Measurements from ENCODE around the gene PEPD. TPM values are rescaled to one million over a fixed set of nuclear protein-coding genes. Genes with fewer than 3 reads are reported as not detected.

PEPD gene
- total and polyA plus RNA-seq, 2 donors (not counting 3 experiments of a cell fraction or from before 2014, with no cell fraction given) = 73.7 to 126 TPM

DNA sequence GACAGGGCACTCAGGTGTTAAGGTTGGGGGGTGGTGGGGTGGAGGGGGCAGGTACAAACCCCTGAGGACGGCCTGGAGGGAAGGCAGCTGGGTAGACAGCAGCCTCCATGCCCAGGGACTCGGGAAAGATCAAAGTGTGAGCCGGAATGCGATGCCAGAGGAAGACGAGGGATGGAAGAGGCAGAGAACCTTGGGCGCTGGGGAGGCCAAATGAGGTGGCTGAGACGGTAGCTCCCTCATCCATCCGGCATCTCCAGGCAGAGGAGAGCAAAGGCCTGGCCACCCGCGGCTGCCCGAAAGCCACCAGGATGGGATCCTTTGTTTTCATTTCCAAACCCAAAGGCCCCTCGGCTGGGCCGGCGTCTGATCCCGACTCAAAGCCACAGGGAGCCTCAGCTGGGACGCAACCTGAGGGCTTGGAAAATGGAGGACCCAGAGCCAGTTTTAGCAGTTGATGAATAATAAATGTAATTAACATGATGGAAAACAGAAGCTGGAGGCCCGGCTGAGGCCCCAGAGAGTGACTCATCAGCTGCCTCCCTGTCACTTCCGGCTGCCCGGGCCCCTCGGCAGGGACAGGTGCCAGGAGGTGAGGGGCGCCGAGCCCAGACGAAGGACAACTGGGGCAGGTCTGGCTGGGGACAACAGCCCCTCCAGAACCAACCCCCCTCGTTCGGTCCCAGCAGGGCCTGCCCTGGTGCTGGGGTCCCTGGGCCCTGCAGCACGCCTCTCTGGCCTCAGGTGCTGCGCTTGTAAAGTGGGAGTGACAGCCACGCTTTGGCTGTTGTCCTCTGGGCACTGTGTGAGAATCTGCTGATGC is 86.5 kb downstream of the PEPD start:
- no peak overlapping the region for H3K9ac ChIP-seq (replicated peaks; ENCODE audit: extremely low read depth, insufficient read depth, low read length)
- no peak for FAIRE-seq
- H3K27ac ChIP-seq (ENCODE audit: insufficient read depth, low read depth, low read length) = no peak overlapping the region
- ChIA-PET POLR2A (no interaction called here), CTCF (interaction anchor here (1.2 to 1.6 kb wide), 2 partner anchors 336 to 343 kb away, joined by 3 read pairs; no protein-coding TSS in a partner anchor)
- no peaks in the 10 kb centered on the region for H3K27me3 ChIP-seq (ENCODE audit: control insufficient read depth in 2 of 2, insufficient read depth in 2 of 2, low read length in 2 of 2)
- no peaks in the 10 kb centered on the region for H3K79me2 ChIP-seq (ENCODE audit: control insufficient read depth, insufficient read depth, low read length)
- no peak overlapping the region for H3K4me3 ChIP-seq (replicated peaks in 1 of 3; ENCODE audit: insufficient read depth in 1 of 3, low read depth in 1 of 3, low read length in 3 of 3)
- no peaks in the 10 kb centered on the region for H3K9me1 ChIP-seq (replicated peaks; ENCODE audit: control insufficient read depth, extremely low read depth, insufficient read depth, low read length)
- dilution Hi-C loops (cut with MboI; ENCODE audit: extremely low pct_ligation_motif_present, low sequenced_read_pairs) (no loop called here), intact Hi-C loops (cut with micrococcal nuclease) (loop anchor here (5.0 to 10.0 kb wide), 4 partner anchors 37 to 560 kb away; partner anchors contain the start of gene CHST8)
- H3K4me1 ChIP-seq (ENCODE audit: control insufficient read depth, extremely low read depth, insufficient read depth, low read length) = peaks cover 6% of the 10 kb centered on the region
- DNase-seq (ENCODE audit: low read depth, low spot score) = no peak
- H3K36me3 ChIP-seq (ENCODE audit: control insufficient read depth in 2 of 2, extremely low read depth in 1 of 2, insufficient read depth in 2 of 2, low read length in 2 of 2) = no peaks in the 10 kb centered on the region
- BruUV-seq (replicated peaks) = no TSS peak
- TF ChIP-seq FOS (IDR thresholded peaks at IDR 0.05; ENCODE audit: borderline replicate concordance, insufficient read depth, low read length) (peak; percentile 21), GATA2 (IDR thresholded peaks at IDR 0.05; ENCODE audit: insufficient read depth, insufficient read length, low read depth, low read length) (no peak)
- H4K20me1 ChIP-seq (replicated peaks; ENCODE audit: control insufficient read depth, extremely low read depth, insufficient read depth, low read length) = no peaks in the 10 kb centered on the region
- no peaks in the 10 kb centered on the region for H3K9me3 ChIP-seq (replicated peaks; ENCODE audit: control insufficient read depth, insufficient read depth, low read length)
- H3K4me2 ChIP-seq (ENCODE audit: insufficient read depth, low read length) = no peak overlapping the region
- H2AFZ ChIP-seq (ENCODE audit: low read depth, low read length) = no peak overlapping the region

DNA sequence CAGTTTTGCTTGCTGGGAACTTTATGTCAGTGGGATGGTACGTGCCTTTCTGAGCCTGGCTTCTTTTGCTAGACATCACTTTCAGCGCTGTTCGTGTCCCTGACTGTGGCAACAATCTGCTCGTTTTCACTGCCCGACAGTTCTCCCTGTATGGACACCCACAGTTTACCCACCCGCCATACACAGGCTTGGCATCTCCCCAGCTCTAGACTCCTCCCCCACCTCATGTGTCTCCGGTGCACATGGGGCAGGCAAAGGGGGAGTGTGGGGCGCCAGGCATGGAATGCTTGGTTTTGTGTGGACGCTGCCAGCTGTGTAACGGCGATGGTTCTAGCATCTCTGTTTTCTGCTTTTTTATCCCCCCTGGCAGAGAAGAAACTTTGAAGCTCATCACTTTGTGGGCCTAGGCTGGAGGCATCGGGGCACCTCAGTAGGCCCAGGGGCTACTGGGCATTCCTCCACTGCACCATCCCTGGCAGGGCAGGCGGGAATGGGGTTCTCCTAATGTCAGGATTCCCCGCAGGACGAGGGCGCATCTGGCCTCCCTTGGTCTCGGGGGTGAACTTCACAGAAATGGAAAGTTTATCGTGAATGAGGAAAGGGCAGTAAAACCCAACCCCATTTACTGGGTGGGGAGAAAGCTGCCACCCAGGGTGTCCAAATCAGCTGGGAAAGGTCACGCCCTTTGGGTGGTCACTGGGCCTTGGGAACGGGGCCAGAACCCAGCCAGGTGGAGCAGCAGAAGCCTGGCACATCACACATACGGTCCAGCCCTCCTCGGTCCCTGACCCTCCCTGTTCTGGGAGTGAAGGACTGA is 87.3 kb downstream of the PEPD start:
- no peaks in the 10 kb centered on the region for H3K9me3 ChIP-seq (replicated peaks; ENCODE audit: control insufficient read depth, insufficient read depth, low read length)
- H3K4me1 ChIP-seq (ENCODE audit: control insufficient read depth, extremely low read depth, insufficient read depth, low read length) = peaks cover 6% of the 10 kb centered on the region
- H3K4me2 ChIP-seq (ENCODE audit: insufficient read depth, low read length) = no peak overlapping the region
- no peak for TF ChIP-seq JUN (IDR thresholded peaks at IDR 0.05; ENCODE audit: borderline replicate concordance, insufficient read depth, insufficient read length, low read depth)
- no peak for TF ChIP-seq POLR2AphosphoS5 (IDR thresholded peaks at IDR 0.05; ENCODE audit: insufficient read depth, low read depth, low read length)
- TF ChIP-seq MYC (IDR thresholded peaks at IDR 0.05; ENCODE audit: low read depth, low read length) = no peak
- TF ChIP-seq, protein P1, sequence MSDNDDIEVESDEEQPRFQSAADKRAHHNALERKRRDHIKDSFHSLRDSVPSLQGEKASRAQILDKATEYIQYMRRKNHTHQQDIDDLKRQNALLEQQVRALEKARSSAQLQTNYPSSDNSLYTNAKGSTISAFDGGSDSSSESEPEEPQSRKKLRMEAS (IDR thresholded peaks at IDR 0.05; ENCODE audit: insufficient read depth, insufficient read length) = no peak
- no peak for TF ChIP-seq POLR2A (IDR thresholded peaks at IDR 0.05; ENCODE audit: low read depth, low read length)
- TF ChIP-seq, protein P2, sequence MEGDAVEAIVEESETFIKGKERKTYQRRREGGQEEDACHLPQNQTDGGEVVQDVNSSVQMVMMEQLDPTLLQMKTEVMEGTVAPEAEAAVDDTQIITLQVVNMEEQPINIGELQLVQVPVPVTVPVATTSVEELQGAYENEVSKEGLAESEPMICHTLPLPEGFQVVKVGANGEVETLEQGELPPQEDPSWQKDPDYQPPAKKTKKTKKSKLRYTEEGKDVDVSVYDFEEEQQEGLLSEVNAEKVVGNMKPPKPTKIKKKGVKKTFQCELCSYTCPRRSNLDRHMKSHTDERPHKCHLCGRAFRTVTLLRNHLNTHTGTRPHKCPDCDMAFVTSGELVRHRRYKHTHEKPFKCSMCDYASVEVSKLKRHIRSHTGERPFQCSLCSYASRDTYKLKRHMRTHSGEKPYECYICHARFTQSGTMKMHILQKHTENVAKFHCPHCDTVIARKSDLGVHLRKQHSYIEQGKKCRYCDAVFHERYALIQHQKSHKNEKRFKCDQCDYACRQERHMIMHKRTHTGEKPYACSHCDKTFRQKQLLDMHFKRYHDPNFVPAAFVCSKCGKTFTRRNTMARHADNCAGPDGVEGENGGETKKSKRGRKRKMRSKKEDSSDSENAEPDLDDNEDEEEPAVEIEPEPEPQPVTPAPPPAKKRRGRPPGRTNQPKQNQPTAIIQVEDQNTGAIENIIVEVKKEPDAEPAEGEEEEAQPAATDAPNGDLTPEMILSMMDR (IDR thresholded peaks at IDR 0.05; ENCODE audit: extremely low read depth in 1 of 2, insufficient read depth in 1 of 2, low read depth in 1 of 2, low read length in 2 of 2) = no peak
- TF ChIP-seq GATA2 (IDR thresholded peaks at IDR 0.05; ENCODE audit: insufficient read depth, insufficient read length, low read depth, low read length) = no peak
- no peak for TF ChIP-seq EZH2 (IDR thresholded peaks at IDR 0.05; ENCODE audit: borderline replicate concordance, low read depth, low read length, severe bottlenecking)
- TF ChIP-seq FOS (IDR thresholded peaks at IDR 0.05; ENCODE audit: borderline replicate concordance, insufficient read depth, low read length) = no peak
- H3K4me3 ChIP-seq (replicated peaks in 1 of 3; ENCODE audit: insufficient read depth in 1 of 3, low read depth in 1 of 3, low read length in 3 of 3) = no peak overlapping the region
- no peak overlapping the region for H2AFZ ChIP-seq (ENCODE audit: low read depth, low read length)
- BruUV-seq (replicated peaks) = no TSS peak
- no peak overlapping the region for H3K27ac ChIP-seq (ENCODE audit: insufficient read depth, low read depth, low read length)
- H4K20me1 ChIP-seq (replicated peaks; ENCODE audit: control insufficient read depth, extremely low read depth, insufficient read depth, low read length) = no peaks in the 10 kb centered on the region
- no peaks in the 10 kb centered on the region for H3K27me3 ChIP-seq (ENCODE audit: control insufficient read depth in 2 of 2, insufficient read depth in 2 of 2, low read length in 2 of 2)
- FAIRE-seq (no peak), DNase-seq (ENCODE audit: low read depth, low spot score) (no peak)
- intact Hi-C loops (cut with micrococcal nuclease) (loop anchor here (10.0 kb wide), 2 partner anchors 251 to 561 kb away; no protein-coding TSS in a partner anchor), dilution Hi-C loops (cut with MboI; ENCODE audit: extremely low pct_ligation_motif_present, low sequenced_read_pairs) (no loop called here)
- no peak overlapping the region for H3K9ac ChIP-seq (replicated peaks; ENCODE audit: extremely low read depth, insufficient read depth, low read length)
- no peaks in the 10 kb centered on the region for H3K36me3 ChIP-seq (ENCODE audit: control insufficient read depth in 2 of 2, extremely low read depth in 1 of 2, insufficient read depth in 2 of 2, low read length in 2 of 2)
- H3K9me1 ChIP-seq (replicated peaks; ENCODE audit: control insufficient read depth, extremely low read depth, insufficient read depth, low read length) = no peaks in the 10 kb centered on the region
- ChIA-PET CTCF (interaction anchor here (1.2 to 1.6 kb wide), 3 partner anchors 337 to 344 kb away, joined by 3 to 4 read pairs (median 3); no protein-coding TSS in a partner anchor), POLR2A (no interaction called here)
- no peaks in the 10 kb centered on the region for H3K79me2 ChIP-seq (ENCODE audit: control insufficient read depth, insufficient read depth, low read length)
